Measurements from ENCODE around the gene SGIP1. TPM values are rescaled to one million over a fixed set of nuclear protein-coding genes. Genes with fewer than 3 reads are reported as not detected.

Gene SGIP1
- total and polyA plus RNA-seq, 4 donors: 2.7 to 17.0 (median 4.7) TPM

DNA sequence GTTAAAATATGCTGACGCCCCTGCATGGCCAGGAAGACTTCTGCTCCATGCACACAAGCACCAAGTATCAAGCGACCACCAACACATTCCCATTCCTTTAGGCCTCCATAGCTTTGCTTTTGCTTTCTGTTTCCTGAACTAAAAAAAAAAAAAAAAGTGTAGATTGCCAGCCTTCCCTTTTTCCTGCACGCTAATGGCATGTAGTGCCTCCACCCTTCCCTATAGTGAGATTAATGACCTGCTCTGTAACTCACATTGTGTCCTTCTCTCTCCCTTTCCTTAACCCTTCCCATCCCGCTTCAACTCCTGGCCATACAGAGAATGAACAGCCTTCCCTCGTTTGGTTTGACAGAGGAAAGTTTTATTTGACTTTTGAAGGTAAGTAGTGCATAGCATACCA lies 161.2 kb downstream of the SGIP1 start:
- TF ChIP-seq, protein P1, sequence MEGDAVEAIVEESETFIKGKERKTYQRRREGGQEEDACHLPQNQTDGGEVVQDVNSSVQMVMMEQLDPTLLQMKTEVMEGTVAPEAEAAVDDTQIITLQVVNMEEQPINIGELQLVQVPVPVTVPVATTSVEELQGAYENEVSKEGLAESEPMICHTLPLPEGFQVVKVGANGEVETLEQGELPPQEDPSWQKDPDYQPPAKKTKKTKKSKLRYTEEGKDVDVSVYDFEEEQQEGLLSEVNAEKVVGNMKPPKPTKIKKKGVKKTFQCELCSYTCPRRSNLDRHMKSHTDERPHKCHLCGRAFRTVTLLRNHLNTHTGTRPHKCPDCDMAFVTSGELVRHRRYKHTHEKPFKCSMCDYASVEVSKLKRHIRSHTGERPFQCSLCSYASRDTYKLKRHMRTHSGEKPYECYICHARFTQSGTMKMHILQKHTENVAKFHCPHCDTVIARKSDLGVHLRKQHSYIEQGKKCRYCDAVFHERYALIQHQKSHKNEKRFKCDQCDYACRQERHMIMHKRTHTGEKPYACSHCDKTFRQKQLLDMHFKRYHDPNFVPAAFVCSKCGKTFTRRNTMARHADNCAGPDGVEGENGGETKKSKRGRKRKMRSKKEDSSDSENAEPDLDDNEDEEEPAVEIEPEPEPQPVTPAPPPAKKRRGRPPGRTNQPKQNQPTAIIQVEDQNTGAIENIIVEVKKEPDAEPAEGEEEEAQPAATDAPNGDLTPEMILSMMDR (IDR thresholded peaks at IDR 0.05; ENCODE audit: control extremely low read depth, extremely low read depth): no peak
- WGBS, 2 donors: 41 to 50% methylated on average over 5 of the region's 5 CpGs
- Histone ChIP-seq H3K9ac (ENCODE audit: insufficient read depth in 1 of 2, low read length in 2 of 2) (no peak overlapping the region), H3K27ac (ENCODE audit: low read depth in 1 of 2, low read length in 1 of 2) (no peak overlapping the region), H3K4me3 (no peak overlapping the region), H3K36me3 (ENCODE audit: control insufficient read depth in 4 of 4, insufficient read depth in 4 of 4, low read length in 4 of 4) (peaks cover 0 to under 1% (median 0%) of the 10 kb centered on the region in 4 donors), H3K27me3 (ENCODE audit: control insufficient read depth in 3 of 3, insufficient read depth in 3 of 3, low read length in 2 of 3) (no peaks in the 10 kb centered on the region), H3K4me1 (ENCODE audit: control insufficient read depth in 5 of 5, insufficient read depth in 5 of 5, low read length in 5 of 5) (peaks cover 0 to 4% (median 0%) of the 10 kb centered on the region in 5 donors), H3K9me3 (ENCODE audit: control insufficient read depth in 4 of 4, insufficient read depth in 3 of 4, low read length in 3 of 4) (no peaks in the 10 kb centered on the region)
- DNase-seq: peak in 2 of 3 donors; percentile 23 to 31
- ATAC-seq (ENCODE audit: insufficient read depth, low FRiP score): no peak

DNA sequence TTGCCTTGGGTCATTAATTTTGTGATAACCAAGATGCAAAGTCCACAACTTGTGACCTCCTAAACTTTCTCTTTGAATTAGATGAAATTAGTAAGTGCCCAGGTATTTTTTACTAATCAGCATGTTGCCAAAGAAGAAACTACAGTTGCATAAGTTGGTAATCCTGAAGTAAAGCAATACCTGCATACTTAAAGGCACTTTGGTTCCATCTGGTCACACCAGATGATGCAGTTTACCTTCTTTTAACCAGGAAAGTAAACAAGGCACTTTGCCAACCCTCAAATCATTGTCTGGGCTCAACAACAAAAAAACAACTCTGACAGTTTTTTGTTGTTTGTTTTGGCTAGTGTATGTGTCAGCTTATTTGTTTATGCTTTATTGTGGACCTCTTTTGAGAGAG lies 162.8 kb downstream of the SGIP1 start:
- no peak overlapping the region for H3K9ac ChIP-seq (ENCODE audit: insufficient read depth in 1 of 2, low read length in 2 of 2)
- no peak for ATAC-seq (ENCODE audit: insufficient read depth, low FRiP score)

DNA sequence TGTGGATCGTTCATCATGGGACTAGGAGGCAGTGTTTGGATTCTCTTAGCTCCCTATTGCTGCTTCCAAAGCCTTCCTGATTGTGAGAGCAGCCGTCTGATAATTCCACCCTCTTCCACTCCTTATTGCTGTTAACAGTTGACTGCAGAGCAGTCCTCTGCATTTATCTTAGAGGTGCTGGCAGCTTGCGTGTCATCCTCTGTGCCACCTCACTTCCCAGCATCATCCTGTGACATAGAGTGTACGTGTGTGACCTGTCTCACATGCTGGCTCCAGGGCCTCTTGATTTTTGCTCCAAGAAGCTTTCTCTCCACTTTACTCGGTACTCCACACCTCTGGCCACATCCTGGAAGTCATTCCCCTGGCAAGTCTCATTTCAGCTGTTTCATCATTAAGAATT lies 165.3 kb downstream of the SGIP1 start:
- H3K27ac ChIP-seq (ENCODE audit: low read depth in 1 of 2, low read length in 1 of 2): no peak overlapping the region

More for the DNA sequence above, 162.8 kb downstream of the SGIP1 start:
- no peak for DNase-seq
- Histone ChIP-seq H3K27ac (ENCODE audit: low read depth in 1 of 2, low read length in 1 of 2) (no peak overlapping the region), H3K4me3 (no peak overlapping the region), H3K36me3 (ENCODE audit: control insufficient read depth in 4 of 4, insufficient read depth in 4 of 4, low read length in 4 of 4) (no peaks in the 10 kb centered on the region), H3K4me1 (ENCODE audit: control insufficient read depth in 5 of 5, insufficient read depth in 5 of 5, low read length in 5 of 5) (peaks cover 0 to 4% (median 0%) of the 10 kb centered on the region in 5 donors), H3K27me3 (ENCODE audit: control insufficient read depth in 3 of 3, insufficient read depth in 3 of 3, low read length in 2 of 3) (no peaks in the 10 kb centered on the region), H3K9me3 (ENCODE audit: control insufficient read depth in 4 of 4, insufficient read depth in 3 of 4, low read length in 3 of 4) (no peaks in the 10 kb centered on the region)
- TF ChIP-seq, protein P1 (IDR thresholded peaks at IDR 0.05; ENCODE audit: control extremely low read depth, extremely low read depth): no peak

More for the DNA sequence above, 165.3 kb downstream of the SGIP1 start:
- Histone ChIP-seq H3K27me3 (ENCODE audit: control insufficient read depth in 3 of 3, insufficient read depth in 3 of 3, low read length in 2 of 3) (no peaks in the 10 kb centered on the region), H3K36me3 (ENCODE audit: control insufficient read depth in 4 of 4, insufficient read depth in 4 of 4, low read length in 4 of 4) (no peaks in the 10 kb centered on the region), H3K9ac (ENCODE audit: insufficient read depth in 1 of 2, low read length in 2 of 2) (no peak overlapping the region), H3K9me3 (ENCODE audit: control insufficient read depth in 4 of 4, insufficient read depth in 3 of 4, low read length in 3 of 4) (no peaks in the 10 kb centered on the region), H3K4me3 (no peak overlapping the region), H3K4me1 (ENCODE audit: control insufficient read depth in 5 of 5, insufficient read depth in 5 of 5, low read length in 5 of 5) (peaks cover 0 to 4% (median 0%) of the 10 kb centered on the region in 5 donors)
- DNase-seq (no peak), ATAC-seq (ENCODE audit: insufficient read depth, low FRiP score) (no peak)
- 81 to 83% methylated on average over 5 of the region's 5 CpGs for WGBS, 2 donors
- TF ChIP-seq, protein P1 (IDR thresholded peaks at IDR 0.05; ENCODE audit: control extremely low read depth, extremely low read depth): no peak
